Adipose tissue (tissue), 3 donors: Measurements from ENCODE around the gene DNAJB8. TPM values are rescaled to one million over a fixed set of nuclear protein-coding genes. Genes with fewer than 3 reads are reported as not detected.

Experiments used
- H3K27ac ChIP-seq: one replicate; pipeline ENCODE4 v1.5.1; 2013; ENCODE audit warnings: low read depth, low read length
- WGBS, 3 donors: extraction: QIAGEN DNeasy Blood & Tissue Kit; methylation state at CpG; one replicate each; pipeline ENCODE4 v1.1.7; 2013; 5-methylcytosine and 5-hydroxymethylcytosine counted together
- polyA plus RNA-seq, 3 donors: library from polyadenylated mRNA; stranded (reverse); fragments of 200-250 nt; gene quantifications; one replicate each; pipeline ENCODE4 v1.2.3, GENCODE V29; 2013
- donor health status: healthy with polysubstance abuse.
- donor health status: Bipolar disorder and iron deficiency.
- donor health status: healthy.

Gene DNAJB8
- polyA plus RNA-seq, 3 donors, result not detected

- WGBS, 3 donors, result 76 to 87% (median 82%) methylated on average over 14 of the region's 14 CpGs
- H3K27ac ChIP-seq, result no peak overlapping the region
These were observed 42.1 kb downstream of the DNAJB8 start for GRCh38 chr3:128424508-128425069.

DNA sequence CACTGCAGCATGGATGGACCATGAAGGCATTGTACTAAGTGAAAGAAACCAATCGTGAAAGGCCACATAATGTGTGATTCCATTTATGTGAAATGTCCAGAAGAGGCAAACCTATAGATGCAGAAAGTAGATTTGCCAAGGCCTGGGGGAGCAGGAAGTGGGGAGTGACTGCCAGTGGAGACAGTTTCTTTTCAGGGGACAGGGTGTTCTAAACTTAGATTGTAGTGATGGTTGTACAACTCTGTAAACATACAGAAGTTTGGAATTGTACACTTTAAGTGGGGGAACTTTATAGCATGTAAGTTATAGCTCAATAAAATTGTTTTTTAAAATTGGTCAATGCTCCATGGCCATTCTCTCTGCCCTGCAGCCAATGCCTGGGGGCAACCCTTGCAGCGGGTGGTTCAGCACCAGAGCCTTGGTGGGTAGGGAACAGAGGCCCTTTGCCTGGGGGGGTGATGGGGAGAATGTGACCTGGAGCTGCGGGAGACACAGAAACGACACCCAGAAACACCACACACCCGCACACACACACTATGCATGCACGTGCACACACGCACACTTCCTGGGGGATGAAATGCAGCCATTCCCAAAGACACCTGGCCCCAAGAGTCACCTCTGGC, 43.1 kb downstream of the DNAJB8 start:
- H3K27ac ChIP-seq, result no peak overlapping the region
- WGBS, 3 donors, result 88 to 96% (median 93%) methylated on average over 7 of the region's 7 CpGs

DNA sequence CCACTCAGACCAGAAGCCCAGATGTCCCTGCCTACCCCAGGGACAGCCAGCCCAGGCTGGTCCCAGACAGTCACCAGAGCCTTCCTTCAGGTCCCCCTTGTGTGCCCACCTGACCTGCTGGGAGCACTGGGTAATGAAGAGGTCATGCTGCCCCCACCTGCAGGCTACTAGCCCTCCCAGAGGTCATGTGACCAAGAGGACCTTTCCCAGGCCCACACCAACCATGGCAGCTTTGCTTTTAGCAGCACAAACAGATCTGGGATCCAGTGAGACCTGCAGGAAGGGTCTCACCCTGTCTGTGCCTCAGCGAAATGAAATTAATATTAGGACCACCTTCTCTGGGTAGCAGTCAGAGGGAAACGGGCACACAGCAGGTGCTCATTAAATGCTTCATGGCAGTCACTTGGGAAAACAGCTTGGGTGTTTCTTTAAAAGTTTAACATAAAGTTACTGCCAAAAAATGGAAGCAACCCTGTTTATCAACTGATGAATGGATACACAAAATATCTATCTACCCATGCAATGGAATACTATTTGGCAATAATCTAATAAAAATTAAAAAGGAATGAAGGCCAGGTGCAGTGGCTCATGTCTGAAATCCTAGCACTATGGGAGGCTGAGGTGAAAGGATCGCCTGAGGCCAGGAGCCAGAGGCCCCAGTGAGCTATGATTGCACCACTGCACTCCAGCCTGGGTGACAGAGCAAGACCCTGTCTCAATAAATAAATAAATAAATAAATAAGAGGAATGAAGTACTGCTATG, 43.7 kb downstream of the DNAJB8 start:
- whole genome bisulfite sequencing, 3 donors, result 87 to 95% (median 92%) methylated on average over 3 of the region's 3 CpGs
- no peak overlapping the region for H3K27ac ChIP-seq

- no peak overlapping the region for H3K27ac ChIP-seq
- 84 to 90% (median 87%) methylated on average over 7 of the region's 7 CpGs for WGBS, 3 donors
These were observed 44.7 kb downstream of the DNAJB8 start for GRCh38 chr3:128421966-128422365.

- 68 to 83% (median 78%) methylated on average over 10 to 11 of the region's 11 CpGs for WGBS, 3 donors
- no peak overlapping the region for H3K27ac ChIP-seq
These were observed 45.3 kb downstream of the DNAJB8 start for GRCh38 chr3:128421439-128421836.

- 88 to 95% (median 92%) methylated on average over 10 to 12 of the region's 12 CpGs for WGBS, 3 donors
These were observed 45.8 kb downstream of the DNAJB8 start for GRCh38 chr3:128420720-128421438.

GRCh38 chr3:128420289-128420688, 46.4 kb downstream of the DNAJB8 start:
- WGBS, 3 donors, result 88 to 97% (median 90%) methylated on average over 7 of the region's 7 CpGs
- no peak overlapping the region for H3K27ac ChIP-seq

More at GRCh38 chr3:128420720-128421438, 45.8 kb downstream of the DNAJB8 start:
- H3K27ac ChIP-seq, result no peak overlapping the region

- H3K27ac ChIP-seq, result no peak overlapping the region
- 95 to 99% (median 95%) methylated on average over 4 of the region's 4 CpGs for WGBS, 3 donors
These were observed 47.4 kb downstream of the DNAJB8 start for GRCh38 chr3:128419311-128419710.

DNA sequence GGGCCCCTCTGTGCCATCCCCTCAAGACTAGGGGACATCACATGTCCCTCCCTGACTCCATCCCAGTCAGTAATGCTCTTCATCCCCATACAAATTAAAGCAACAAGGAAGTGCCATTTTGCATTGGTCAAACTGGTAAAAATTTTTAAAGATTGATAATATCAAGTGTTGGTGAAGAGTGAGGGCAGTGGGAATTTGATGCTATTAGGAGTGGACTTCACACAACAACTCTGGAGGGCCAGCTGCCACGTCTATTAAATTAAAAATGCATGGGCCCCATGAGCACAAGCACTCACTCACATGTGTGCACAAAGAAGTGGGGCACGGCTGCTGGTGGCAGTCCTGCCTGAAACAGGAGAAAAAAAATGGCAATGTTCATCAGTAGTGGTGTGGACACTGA, 47.8 kb downstream of the DNAJB8 start:
- 86 to 89% (median 87%) methylated on average over 2 of the region's 2 CpGs for WGBS, 3 donors
- no peak overlapping the region for H3K27ac ChIP-seq

- H3K27ac ChIP-seq, result no peak overlapping the region
- 75 to 89% (median 79%) methylated on average over 12 of the region's 12 CpGs for WGBS, 3 donors
These were observed 50.0 kb downstream of the DNAJB8 start for GRCh38 chr3:128416578-128417211.

DNA sequence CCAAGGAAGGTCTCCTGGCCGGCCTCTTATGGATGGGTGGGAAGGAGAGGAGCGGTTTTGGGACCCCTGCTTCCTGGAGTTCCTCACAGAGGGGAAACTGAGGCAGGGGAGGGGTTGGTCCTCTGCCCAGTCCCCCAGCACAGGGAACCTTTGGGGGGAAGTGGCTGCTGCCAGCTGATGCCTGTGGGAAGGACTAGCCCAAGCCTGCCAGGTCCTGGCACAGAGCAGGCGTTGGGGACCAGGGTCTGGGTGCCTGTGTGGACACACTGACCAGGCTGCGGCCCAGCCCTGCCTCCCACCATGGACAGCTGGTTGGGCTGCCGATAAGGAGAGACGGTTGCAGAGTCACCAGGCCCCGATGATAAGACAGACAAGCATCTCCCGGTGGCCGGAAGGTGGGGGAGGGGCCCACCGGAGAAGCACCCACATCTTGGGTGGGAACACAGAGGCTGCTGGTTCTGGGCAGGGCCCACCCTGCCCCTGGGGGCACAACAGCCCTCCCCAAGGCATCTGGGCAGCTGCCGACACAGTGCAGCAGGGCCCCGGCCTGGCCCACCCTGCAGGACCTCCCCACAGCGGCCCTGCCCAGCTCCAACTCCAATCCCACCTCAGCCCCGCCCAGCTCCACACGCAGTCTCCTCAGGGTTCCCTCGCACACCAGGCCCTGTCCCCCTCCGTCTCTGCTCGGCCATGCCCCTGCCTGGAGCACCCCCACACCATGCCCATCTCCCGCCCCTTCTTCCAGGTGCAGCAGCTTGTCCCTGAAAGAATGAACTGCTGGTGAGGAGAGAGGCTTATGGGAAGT, 50.7 kb downstream of the DNAJB8 start:
- WGBS, 3 donors, result 76 to 86% (median 81%) methylated on average over 16 to 19 of the region's 19 CpGs
- no peak overlapping the region for H3K27ac ChIP-seq

- WGBS, 3 donors, result 75 to 94% (median 89%) methylated on average over 15 to 16 of the region's 16 CpGs
- no peak overlapping the region for H3K27ac ChIP-seq
These were observed 51.4 kb downstream of the DNAJB8 start for GRCh38 chr3:128415200-128415772.

GRCh38 chr3:128413413-128414205, 53.1 kb downstream of the DNAJB8 start:
- no peak overlapping the region for H3K27ac ChIP-seq
- WGBS, 3 donors, result 80 to 93% (median 93%) methylated on average over 24 of the region's 24 CpGs

DNA sequence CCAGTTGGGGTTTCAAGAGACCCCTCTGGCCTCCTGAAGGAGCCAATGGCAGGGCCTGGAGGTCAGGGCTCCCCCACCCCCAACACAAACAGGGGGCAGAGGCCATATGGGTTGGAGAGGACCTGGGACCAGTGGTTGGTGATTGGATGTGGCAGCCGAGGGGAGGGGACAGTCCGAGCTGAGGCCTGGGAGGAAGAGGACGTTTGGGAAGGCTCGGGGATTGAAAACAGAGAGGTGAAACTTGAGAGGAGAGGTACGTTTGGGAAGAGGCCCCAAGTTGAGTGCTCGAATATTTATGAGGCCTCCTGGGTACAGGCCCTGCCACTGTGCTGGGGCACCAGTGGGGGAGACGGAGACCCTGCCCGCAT, 53.7 kb downstream of the DNAJB8 start:
- 84 to 91% (median 86%) methylated on average over 8 of the region's 8 CpGs for WGBS, 3 donors
- no peak overlapping the region for H3K27ac ChIP-seq
